Panc1 (cell line): ENCODE data around the gene KLHL28. TPM values are rescaled to one million over a fixed set of nuclear protein-coding genes. Genes with fewer than 3 reads are reported as not detected.

Experiments
- ATAC-seq: fragments of 200-7000 bp; cut with Tn5 transposase; 2 replicates; pipeline ENCODE4 v1.9.1; 2020; ENCODE audit warnings: mild to moderate bottlenecking, moderate library complexity
- BruUV-seq: library from RNA; stranded (reverse); fragments of 400-500 nt; replicated peaks from 2 replicates; lab custom pipeline; 2021; lab: Mats Ljungman, UMichigan
- CTCF ChIA-PET: fragments of 300-600 bp; sonication (Branson Sonifier 250); formaldehyde crosslinking; loops from one replicate; lab custom pipeline; 2022; ENCODE audit warnings: antibody characterized with exemption; lab: Charles Lee
- POLR2A ChIA-PET: fragments of 300-600 bp; sonication (Branson Sonifier 250); formaldehyde crosslinking; loops from one replicate; lab custom pipeline; 2022; ENCODE audit warnings: antibody characterized with exemption; lab: Charles Lee
- DNase-seq: peaks from one replicate; pipeline ENCODE4 v3.0.0-alpha.2; 2010; ENCODE audit warnings: low read depth, low spot score
- H3K27ac ChIP-seq: 2 replicates; pipeline ENCODE4 v1.5.1; 2011; ENCODE audit warnings: mild to moderate bottlenecking, low read length, inconsistent platforms
- H3K27me3 ChIP-seq: fragments of 200-500 bp; sonication (Bioruptor generic); 2 replicates; pipeline ENCODE4 v1.6.0; 2014; ENCODE audit warnings: low read length, inconsistent platforms; ENCODE audit not compliant: control insufficient read depth, insufficient read depth
- H3K36me3 ChIP-seq: fragments of 200-500 bp; sonication (Bioruptor generic); 2 replicates; pipeline ENCODE4 v1.5.1; 2014; ENCODE audit warnings: inconsistent platforms, mild to moderate bottlenecking, low read length, moderate library complexity; ENCODE audit not compliant: control insufficient read depth, insufficient read depth
- H3K4me1 ChIP-seq: 2 replicates; pipeline ENCODE4 v1.5.1; 2011; ENCODE audit warnings: inconsistent platforms, mild to moderate bottlenecking, low read length, moderate library complexity; ENCODE audit not compliant: control insufficient read depth, insufficient read depth
- H3K4me3 ChIP-seq, 2 experiments: 2 replicates each; pipeline ENCODE4 v1.5.1; 2011 to 2012; ENCODE audit warnings: low read depth in 2 of 2, low read length in 2 of 2, mild to moderate bottlenecking in 2 of 2, inconsistent platforms in 1 of 2, moderate library complexity in 1 of 2
- H3K9me3 ChIP-seq: fragments of 200-500 bp; sonication (Bioruptor generic); 2 replicates; pipeline ENCODE4 v1.5.1; 2014; ENCODE audit warnings: low read depth, mild to moderate bottlenecking, inconsistent platforms, low read length, moderate library complexity; ENCODE audit not compliant: control insufficient read depth, insufficient read depth
- CTCF ChIP-seq: fragments of 450-650 bp; IDR thresholded peaks from 2 replicates; pipeline ENCODE4 v1.5.1; 2017; ENCODE audit warnings: mild to moderate bottlenecking
- POLR2AphosphoS5 ChIP-seq: IDR thresholded peaks from 2 replicates; pipeline ENCODE4 v1.6.1; 2012; ENCODE audit warnings: mild to moderate bottlenecking, low read depth, low read length, moderate library complexity
- REST ChIP-seq, 2 experiments: IDR thresholded peaks; 2 replicates each; pipeline ENCODE4 v1.6.1; 2011 to 2012; ENCODE audit warnings: low read depth in 2 of 2, control low read depth in 1 of 2, low read length in 1 of 2, mild to moderate bottlenecking in 1 of 2, moderate library complexity in 1 of 2; ENCODE audit not compliant: insufficient read depth in 1 of 2
- SIN3A ChIP-seq: IDR thresholded peaks from 2 replicates; pipeline ENCODE4 v1.6.1; 2012; ENCODE audit warnings: low read depth, mild to moderate bottlenecking, low read length, moderate library complexity, borderline replicate concordance; ENCODE audit not compliant: insufficient read depth
- TCF7L2 ChIP-seq: IDR thresholded peaks from 2 replicates; pipeline ENCODE4 v1.6.1; 2011; ENCODE audit warnings: mild to moderate bottlenecking, low read depth, low read length, inconsistent platforms
- in situ Hi-C: cut with HindIII; loops from 2 replicates; pipeline ENCODE4 v1.10.0; 2016; ENCODE audit warnings: low sequenced_read_pairs, low pct_unique_long_range_greater_than_20kb
- intact Hi-C: fragments of 100-400 bp; cut with micrococcal nuclease; formaldehyde crosslinking; loops from one replicate; pipeline ENCODE4 v1.10.0; 2022; ENCODE audit not compliant: unreplicated experiment
- total RNA-seq: library from RNA; stranded (reverse); gene quantifications from one replicate; pipeline ENCODE4 v1.2.1, GENCODE V29; 2021; ENCODE audit not compliant: unreplicated experiment

The KLHL28 gene
- total RNA-seq, 1 experiment from 2014 or later, result 7.2 TPM

GRCh38 chr14:44945264-44945663 is 16.5 kb downstream of the KLHL28 start:
- no peak overlapping the region for H3K27ac ChIP-seq
- H3K36me3 ChIP-seq, result no peaks in the 10 kb centered on the region; the same call in 1 of the 2 replicates
- ChIA-PET POLR2A (no interaction called here), CTCF (no interaction called here)
- DNase-seq (no peak), ATAC-seq (no peak)
- no TSS peak for BruUV-seq
- H3K4me1 ChIP-seq, result no peaks in the 10 kb centered on the region
- no peaks in the 10 kb centered on the region for H3K27me3 ChIP-seq
- TF ChIP-seq SIN3A, result no peak
- TF ChIP-seq TCF7L2, result no peak
- no peak for TF ChIP-seq CTCF
- TF ChIP-seq REST (IDR thresholded peaks at IDR 0.05; ENCODE audit: insufficient read depth in 1 of 2, low read depth in 2 of 2, low read length in 1 of 2), result no peak
- no peak for TF ChIP-seq POLR2AphosphoS5
- no peaks in the 10 kb centered on the region for H3K9me3 ChIP-seq
- intact Hi-C loops (no loop called here), in situ Hi-C loops (no loop called here)
- H3K4me3 ChIP-seq, result no peak overlapping the region

- intact Hi-C loops (no loop called here), in situ Hi-C loops (no loop called here)
- Histone ChIP-seq H3K4me3 (no peak overlapping the region), H3K27me3 (no peaks in the 10 kb centered on the region), H3K4me1 (no peaks in the 10 kb centered on the region), H3K9me3 (no peaks in the 10 kb centered on the region), H3K36me3 (no peaks in the 10 kb centered on the region; the same call in 1 of the 2 replicates), H3K27ac (no peak overlapping the region)
- ChIA-PET POLR2A (interaction anchor here (0.7 kb wide), 1 partner anchor 152 kb away, joined by 6 read pairs; no protein-coding TSS in a partner anchor), CTCF (no interaction called here)
- TF ChIP-seq REST (IDR thresholded peaks at IDR 0.05; ENCODE audit: insufficient read depth in 1 of 2, low read depth in 2 of 2, low read length in 1 of 2) (no peak), CTCF (no peak), POLR2AphosphoS5 (no peak), SIN3A (no peak), TCF7L2 (no peak)
- DNase-seq (no peak), ATAC-seq (no peak)
- BruUV-seq, result no TSS peak
Observed at GRCh38 chr14:44944107-44944506, 17.6 kb downstream of the KLHL28 start.
